Neural cell (in vitro differentiated cells): ENCODE results near the gene ADSL. TPM values are rescaled to one million over a fixed set of nuclear protein-coding genes. Genes with fewer than 3 reads are reported as not detected.

Experiments
- H2AFZ ChIP-seq: fragments of 200-600, 300-800 bp; sonication (generic), shearing (Covaris generic); 2 replicates; pipeline ENCODE4 v1.6.0; 2014; ENCODE audit warnings: low read depth, mild to moderate bottlenecking, antibody characterized with exemption, low read length, moderate library complexity
- H3F3A ChIP-seq: fragments of 200-600 bp; shearing (Covaris generic); 2 replicates; pipeline ENCODE4 v1.6.1; 2016; ENCODE audit warnings: mild to moderate bottlenecking, moderate library complexity, mixed read lengths, antibody characterized with exemption, low read length; ENCODE audit not compliant: insufficient read depth, poor library complexity, severe bottlenecking
- H3K27ac ChIP-seq: fragments of 200-600, 300-800 bp; sonication (generic), shearing (Covaris generic); 2 replicates; pipeline ENCODE4 v1.5.1; 2014; ENCODE audit warnings: mild to moderate bottlenecking, low read length, moderate library complexity
- H3K27me3 ChIP-seq: fragments of 300-800, 200-600 bp; sonication (generic), shearing (Covaris generic); 2 replicates; pipeline ENCODE4 v1.6.0; 2014; ENCODE audit warnings: mild to moderate bottlenecking, low read depth, low read length, moderate library complexity; ENCODE audit not compliant: insufficient read depth
- H3K36me3 ChIP-seq: fragments of 300-800, 200-600 bp; sonication (generic), shearing (Covaris generic); 2 replicates; pipeline ENCODE4 v1.5.1; 2014; ENCODE audit warnings: mild to moderate bottlenecking, antibody characterized with exemption, low read length, moderate library complexity; ENCODE audit not compliant: insufficient read depth
- H3K4me2 ChIP-seq: fragments of 300-800, 200-600 bp; sonication (generic), shearing (Covaris generic); 2 replicates; pipeline ENCODE4 v1.6.0; 2014; ENCODE audit warnings: mild to moderate bottlenecking, low read length
- H3K4me3 ChIP-seq: fragments of 300-800, 200-600 bp; sonication (generic), shearing (Covaris generic); 2 replicates; pipeline ENCODE4 v1.5.1; 2014; ENCODE audit warnings: mild to moderate bottlenecking, low read length, moderate library complexity
- H3K79me2 ChIP-seq: fragments of 200-600 bp; shearing (Covaris generic); replicated peaks from 2 replicates; pipeline ENCODE4 v1.6.0; 2014; ENCODE audit warnings: mild to moderate bottlenecking, low read length, moderate library complexity; ENCODE audit not compliant: insufficient read depth
- H3K9ac ChIP-seq: fragments of 300-800, 200-600 bp; sonication (generic), shearing (Covaris generic); 2 replicates; pipeline ENCODE4 v1.6.1; 2016; ENCODE audit warnings: mild to moderate bottlenecking, low read length, mixed read lengths
- H3K9me2 ChIP-seq: fragments of 200-600 bp; shearing (Covaris generic); 2 replicates; pipeline ENCODE4 v1.6.1; 2016; ENCODE audit warnings: mild to moderate bottlenecking, low read length, mixed read lengths; ENCODE audit not compliant: insufficient read depth
- H3K9me3 ChIP-seq: fragments of 200-600, 300-800 bp; sonication (generic), shearing (Covaris generic); 2 replicates; pipeline ENCODE4 v1.6.1; 2016; ENCODE audit warnings: mild to moderate bottlenecking, mixed run types, low read length, moderate library complexity, mixed read lengths
- H4K20me1 ChIP-seq: fragments of 200-600 bp; shearing (Covaris generic); 2 replicates; pipeline ENCODE4 v1.6.1; 2016; ENCODE audit warnings: mild to moderate bottlenecking, mixed run types; ENCODE audit not compliant: insufficient read depth
- EP300 ChIP-seq: fragments of 450-650 bp; conservative IDR thresholded peaks from 2 replicates; pipeline ENCODE4 v1.6.1; 2014; ENCODE audit warnings: antibody characterized with exemption, mild to moderate bottlenecking, moderate library complexity; ENCODE audit not compliant: poor library complexity, severe bottlenecking
- EZH2 ChIP-seq: fragments of 200-600, 300-800 bp; shearing (Covaris generic), sonication (generic); IDR thresholded peaks from 2 replicates; pipeline ENCODE4 v1.6.1; 2014; ENCODE audit warnings: antibody characterized with exemption, low read length, borderline replicate concordance, mild to moderate bottlenecking; ENCODE audit not compliant: insufficient read depth, poor library complexity, severe bottlenecking
- MXI1 ChIP-seq: fragments of 450-650 bp; conservative IDR thresholded peaks from 2 replicates; pipeline ENCODE4 v1.6.1; 2014; ENCODE audit warnings: antibody characterized with exemption, mild to moderate bottlenecking; ENCODE audit not compliant: poor library complexity, severe bottlenecking
- POLR2AphosphoS5 ChIP-seq: IDR thresholded peaks from 2 replicates; pipeline ENCODE4 v1.6.1; 2012
- RAD21 ChIP-seq: fragments of 450-650 bp; conservative IDR thresholded peaks from 2 replicates; pipeline ENCODE4 v1.6.1; 2014; ENCODE audit warnings: antibody characterized with exemption, mild to moderate bottlenecking, moderate library complexity
- REST ChIP-seq: IDR thresholded peaks from 2 replicates; pipeline ENCODE4 v1.6.1; 2012; ENCODE audit warnings: borderline replicate concordance
- SMC3 ChIP-seq: fragments of 450-650 bp; conservative IDR thresholded peaks from 2 replicates; pipeline ENCODE4 v1.6.1; 2014; ENCODE audit warnings: antibody characterized with exemption, mild to moderate bottlenecking, moderate library complexity; ENCODE audit not compliant: poor library complexity
- TAF1 ChIP-seq: IDR thresholded peaks from 2 replicates; pipeline ENCODE4 v1.6.1; 2012; ENCODE audit warnings: low read depth
- polyA plus RNA-seq: library from polyadenylated mRNA; depleted of rRNA; stranded (reverse); fragments of >200 nt; gene quantifications from 2 replicates; pipeline ENCODE4 v1.2.3, GENCODE V29; 2014
- TF ChIP-seq, protein P1 (sequence below): fragments of 450-650 bp; IDR thresholded peaks from 2 replicates; pipeline ENCODE4 v1.5.1; 2014; ENCODE audit warnings: antibody characterized with exemption, mild to moderate bottlenecking, moderate library complexity; ENCODE audit not compliant: poor library complexity, severe bottlenecking

ADSL gene
- polyA plus RNA-seq, 1 donor from 2014 or later = 112 TPM

GRCh38 chr22:40314041-40314440, 32.3 kb upstream of the ADSL start:
- no peak overlapping the region for H3K4me2 ChIP-seq
- no peak overlapping the region for H3K27ac ChIP-seq
- H3F3A ChIP-seq = no peaks in the 10 kb centered on the region
- H2AFZ ChIP-seq = no peak overlapping the region
- H3K9ac ChIP-seq = no peak overlapping the region
- no peaks in the 10 kb centered on the region for H3K9me3 ChIP-seq
- no peak overlapping the region for H3K4me3 ChIP-seq
- no peaks in the 10 kb centered on the region for H3K27me3 ChIP-seq
- no peak for TF ChIP-seq RAD21
- TF ChIP-seq, protein P1, sequence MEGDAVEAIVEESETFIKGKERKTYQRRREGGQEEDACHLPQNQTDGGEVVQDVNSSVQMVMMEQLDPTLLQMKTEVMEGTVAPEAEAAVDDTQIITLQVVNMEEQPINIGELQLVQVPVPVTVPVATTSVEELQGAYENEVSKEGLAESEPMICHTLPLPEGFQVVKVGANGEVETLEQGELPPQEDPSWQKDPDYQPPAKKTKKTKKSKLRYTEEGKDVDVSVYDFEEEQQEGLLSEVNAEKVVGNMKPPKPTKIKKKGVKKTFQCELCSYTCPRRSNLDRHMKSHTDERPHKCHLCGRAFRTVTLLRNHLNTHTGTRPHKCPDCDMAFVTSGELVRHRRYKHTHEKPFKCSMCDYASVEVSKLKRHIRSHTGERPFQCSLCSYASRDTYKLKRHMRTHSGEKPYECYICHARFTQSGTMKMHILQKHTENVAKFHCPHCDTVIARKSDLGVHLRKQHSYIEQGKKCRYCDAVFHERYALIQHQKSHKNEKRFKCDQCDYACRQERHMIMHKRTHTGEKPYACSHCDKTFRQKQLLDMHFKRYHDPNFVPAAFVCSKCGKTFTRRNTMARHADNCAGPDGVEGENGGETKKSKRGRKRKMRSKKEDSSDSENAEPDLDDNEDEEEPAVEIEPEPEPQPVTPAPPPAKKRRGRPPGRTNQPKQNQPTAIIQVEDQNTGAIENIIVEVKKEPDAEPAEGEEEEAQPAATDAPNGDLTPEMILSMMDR = no peak
- TF ChIP-seq TAF1 = no peak
- no peak for TF ChIP-seq SMC3
- TF ChIP-seq POLR2AphosphoS5 = no peak
- no peak for TF ChIP-seq EP300
- TF ChIP-seq EZH2 = no peak
- TF ChIP-seq REST = no peak
- TF ChIP-seq MXI1 = no peak
- H3K9me2 ChIP-seq = no peaks in the 10 kb centered on the region
- H3K36me3 ChIP-seq = peaks cover 33% of the 10 kb centered on the region
- H4K20me1 ChIP-seq = no peaks in the 10 kb centered on the region
- no peaks in the 10 kb centered on the region for H3K79me2 ChIP-seq

- no peak for TF ChIP-seq TAF1
- TF ChIP-seq EZH2 = no peak
- no peak for TF ChIP-seq MXI1
- TF ChIP-seq REST = no peak
- no peak for TF ChIP-seq SMC3
- no peak for TF ChIP-seq RAD21
- TF ChIP-seq, protein P1 = no peak
- TF ChIP-seq POLR2AphosphoS5 = no peak
- TF ChIP-seq EP300 = no peak
These were observed 25.6 kb upstream of the ADSL start for GRCh38 chr22:40320687-40321086.

More at GRCh38 chr22:40320687-40321086, 25.6 kb upstream of the ADSL start:
- Histone ChIP-seq H3K27me3 (no peaks in the 10 kb centered on the region), H3K9ac (no peak overlapping the region), H3F3A (no peaks in the 10 kb centered on the region), H3K4me2 (no peak overlapping the region), H3K79me2 (no peaks in the 10 kb centered on the region), H3K9me3 (no peaks in the 10 kb centered on the region), H3K9me2 (no peaks in the 10 kb centered on the region), H4K20me1 (no peaks in the 10 kb centered on the region), H3K27ac (no peak overlapping the region), H3K36me3 (peaks cover 12% of the 10 kb centered on the region), H3K4me3 (no peak overlapping the region), H2AFZ (no peak overlapping the region)
